ENCODE measurements around the gene AGK. TPM values are rescaled to one million over a fixed set of nuclear protein-coding genes. Genes with fewer than 3 reads are reported as not detected.

The AGK gene
- 10 to 100 TPM; 24.3 to 39.1 TPM for total RNA-seq
- 10 to 100 TPM; 13.7 to 17.6 TPM for polyA plus RNA-seq
- long read RNA-seq, donor 1, partial matches to known transcripts: 17 of 17 reads
- long read RNA-seq, donor 1, other reads (novel, unspliced or antisense): 0 of 17 reads
- long read RNA-seq, donor 2: 0 reads
- long read RNA-seq, donor 3, partial matches to known transcripts: 0 of 1 reads
- long read RNA-seq, donor 3, other reads (novel, unspliced or antisense): 0 of 1 reads
- long read RNA-seq, donor 4: 0 reads
- long read RNA-seq, donor 5, partial matches to known transcripts: 0 of 3 reads
- long read RNA-seq, donor 5, other reads (novel, unspliced or antisense): 0 of 3 reads

GRCh38 chr7:141551094-141551781, at the start of gene AGK:
Gene AGK, plus strand, starts transcription at chr7:141551410. Its CDS starts 4,057 bp downstream, at chr7:141555467.
- DNase-seq (peak; percentile 86 to 88 (median 86)), ATAC-seq (ENCODE audit: insufficient read depth, low FRiP score) (peak; percentile 93)
- no peaks in the 10 kb centered on the region for H3K27me3 ChIP-seq (ENCODE audit: control insufficient read depth in 3 of 3, insufficient read depth in 3 of 3, low read length in 2 of 3)

GRCh38 chr7:141501451-141501850, 49.8 kb upstream of the AGK start:
- Histone ChIP-seq H3K9ac (ENCODE audit: insufficient read depth in 1 of 2, low read length in 2 of 2) (no peak overlapping the region), H3K27me3 (ENCODE audit: control insufficient read depth in 3 of 3, insufficient read depth in 3 of 3, low read length in 2 of 3) (no peaks in the 10 kb centered on the region), H3K36me3 (ENCODE audit: control insufficient read depth in 4 of 4, insufficient read depth in 4 of 4, low read length in 4 of 4) (no peaks in the 10 kb centered on the region), H3K9me3 (ENCODE audit: control insufficient read depth in 4 of 4, insufficient read depth in 3 of 4, low read length in 3 of 4) (no peaks in the 10 kb centered on the region), H3K4me1 (ENCODE audit: control insufficient read depth in 5 of 5, insufficient read depth in 5 of 5, low read length in 5 of 5) (no peaks in the 10 kb centered on the region), H3K27ac (ENCODE audit: low read depth in 1 of 2, low read length in 1 of 2) (no peak overlapping the region), H3K4me3 (no peak overlapping the region)
- ATAC-seq (ENCODE audit: insufficient read depth, low FRiP score) (no peak), DNase-seq (no peak)
- 87 to 97% methylated on average over 2 of the region's 2 CpGs for WGBS, 2 donors
- TF ChIP-seq, protein P1, sequence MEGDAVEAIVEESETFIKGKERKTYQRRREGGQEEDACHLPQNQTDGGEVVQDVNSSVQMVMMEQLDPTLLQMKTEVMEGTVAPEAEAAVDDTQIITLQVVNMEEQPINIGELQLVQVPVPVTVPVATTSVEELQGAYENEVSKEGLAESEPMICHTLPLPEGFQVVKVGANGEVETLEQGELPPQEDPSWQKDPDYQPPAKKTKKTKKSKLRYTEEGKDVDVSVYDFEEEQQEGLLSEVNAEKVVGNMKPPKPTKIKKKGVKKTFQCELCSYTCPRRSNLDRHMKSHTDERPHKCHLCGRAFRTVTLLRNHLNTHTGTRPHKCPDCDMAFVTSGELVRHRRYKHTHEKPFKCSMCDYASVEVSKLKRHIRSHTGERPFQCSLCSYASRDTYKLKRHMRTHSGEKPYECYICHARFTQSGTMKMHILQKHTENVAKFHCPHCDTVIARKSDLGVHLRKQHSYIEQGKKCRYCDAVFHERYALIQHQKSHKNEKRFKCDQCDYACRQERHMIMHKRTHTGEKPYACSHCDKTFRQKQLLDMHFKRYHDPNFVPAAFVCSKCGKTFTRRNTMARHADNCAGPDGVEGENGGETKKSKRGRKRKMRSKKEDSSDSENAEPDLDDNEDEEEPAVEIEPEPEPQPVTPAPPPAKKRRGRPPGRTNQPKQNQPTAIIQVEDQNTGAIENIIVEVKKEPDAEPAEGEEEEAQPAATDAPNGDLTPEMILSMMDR (IDR thresholded peaks at IDR 0.05; ENCODE audit: control extremely low read depth, extremely low read depth): no peak

More at GRCh38 chr7:141551094-141551781, at the start of gene AGK:
- H3K36me3 ChIP-seq (ENCODE audit: control insufficient read depth in 4 of 4, insufficient read depth in 4 of 4, low read length in 4 of 4): peaks cover 3 to 5% (median 4%) of the 10 kb centered on the region in 4 donors
- TF ChIP-seq, protein P1 (IDR thresholded peaks at IDR 0.05; ENCODE audit: control extremely low read depth, extremely low read depth): no peak
- whole genome bisulfite sequencing, 2 donors: 1% methylated on average over 53 to 66 of the region's 66 CpGs
- peak within 1 kb of the TSS in 1 of 2 donors; percentile 74 for H3K27ac ChIP-seq (ENCODE audit: low read depth in 1 of 2, low read length in 1 of 2)
- H3K9ac ChIP-seq (ENCODE audit: insufficient read depth in 1 of 2, low read length in 2 of 2): peak within 1 kb of the TSS; percentile 77
- no peaks in the 10 kb centered on the region for H3K9me3 ChIP-seq (ENCODE audit: control insufficient read depth in 4 of 4, insufficient read depth in 3 of 4, low read length in 3 of 4)
- H3K4me3 ChIP-seq: peak within 1 kb of the TSS; percentile 92
- H3K4me1 ChIP-seq (ENCODE audit: control insufficient read depth in 5 of 5, insufficient read depth in 5 of 5, low read length in 5 of 5): peaks cover 0 to 13% (median 3%) of the 10 kb centered on the region in 5 donors

DNA sequence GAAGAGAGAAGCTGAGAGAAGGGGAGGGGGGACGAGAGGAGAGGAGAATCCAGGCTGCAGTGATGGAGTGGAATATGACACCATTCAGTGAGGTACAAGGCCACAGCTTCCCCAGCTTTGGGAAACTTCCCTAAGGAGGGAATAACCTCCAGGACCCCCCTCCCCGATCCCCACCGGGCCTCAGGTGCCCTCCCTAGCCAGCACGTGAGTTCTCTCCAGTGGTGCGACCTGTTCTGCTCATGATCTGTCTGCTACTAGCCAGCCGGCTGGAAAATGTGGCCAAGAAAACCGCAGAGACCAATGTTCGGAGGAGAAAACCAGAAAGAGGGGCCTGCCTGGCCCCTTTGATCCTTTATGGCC, 39.9 kb upstream of the AGK start:
- no peak overlapping the region for H3K27ac ChIP-seq (ENCODE audit: low read depth in 1 of 2, low read length in 1 of 2)
- H3K4me1 ChIP-seq (ENCODE audit: control insufficient read depth in 5 of 5, insufficient read depth in 5 of 5, low read length in 5 of 5): peaks cover 0 to 7% (median 0%) of the 10 kb centered on the region in 5 donors
- peaks cover 5 to 27% (median 11%) of the 10 kb centered on the region in 3 donors for H3K27me3 ChIP-seq (ENCODE audit: control insufficient read depth in 3 of 3, insufficient read depth in 3 of 3, low read length in 2 of 3)
- no peak overlapping the region for H3K9ac ChIP-seq (ENCODE audit: insufficient read depth in 1 of 2, low read length in 2 of 2)
- TF ChIP-seq, protein P1 (IDR thresholded peaks at IDR 0.05; ENCODE audit: control extremely low read depth, extremely low read depth): no peak
- H3K9me3 ChIP-seq (ENCODE audit: control insufficient read depth in 4 of 4, insufficient read depth in 3 of 4, low read length in 3 of 4): peaks cover 0 to 4% (median 0%) of the 10 kb centered on the region in 4 donors
- H3K36me3 ChIP-seq (ENCODE audit: control insufficient read depth in 4 of 4, insufficient read depth in 4 of 4, low read length in 4 of 4): no peaks in the 10 kb centered on the region
- H3K4me3 ChIP-seq: no peak overlapping the region
- DNase-seq (no peak), ATAC-seq (ENCODE audit: insufficient read depth, low FRiP score) (no peak)
- WGBS, 2 donors: 7 to 12% methylated on average over 7 to 8 of the region's 8 CpGs

All from lung (tissue), 16 donors.